ENCODE data around the gene PARK7.

DNA sequence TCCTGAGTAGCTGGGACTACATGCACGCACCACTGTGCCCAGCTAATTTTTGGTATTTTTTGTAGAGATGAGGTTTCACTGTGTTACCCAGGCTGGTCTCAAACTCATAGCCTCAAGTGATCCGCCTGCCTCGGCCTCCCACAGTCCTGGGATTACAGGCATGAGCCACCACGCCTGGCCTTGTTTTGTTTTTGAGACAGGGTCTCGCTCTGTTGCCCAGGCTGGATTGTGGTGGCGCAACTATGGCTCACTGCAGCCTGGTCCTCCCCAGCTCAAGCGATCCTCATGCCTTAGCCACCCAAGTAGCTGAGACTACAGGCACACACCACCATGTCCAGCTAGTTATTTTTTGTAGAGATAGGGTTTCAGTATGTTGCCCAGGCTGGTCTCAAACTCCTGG is 26.0 kb downstream of the PARK7 start:
- TF ChIP-seq, protein P1, sequence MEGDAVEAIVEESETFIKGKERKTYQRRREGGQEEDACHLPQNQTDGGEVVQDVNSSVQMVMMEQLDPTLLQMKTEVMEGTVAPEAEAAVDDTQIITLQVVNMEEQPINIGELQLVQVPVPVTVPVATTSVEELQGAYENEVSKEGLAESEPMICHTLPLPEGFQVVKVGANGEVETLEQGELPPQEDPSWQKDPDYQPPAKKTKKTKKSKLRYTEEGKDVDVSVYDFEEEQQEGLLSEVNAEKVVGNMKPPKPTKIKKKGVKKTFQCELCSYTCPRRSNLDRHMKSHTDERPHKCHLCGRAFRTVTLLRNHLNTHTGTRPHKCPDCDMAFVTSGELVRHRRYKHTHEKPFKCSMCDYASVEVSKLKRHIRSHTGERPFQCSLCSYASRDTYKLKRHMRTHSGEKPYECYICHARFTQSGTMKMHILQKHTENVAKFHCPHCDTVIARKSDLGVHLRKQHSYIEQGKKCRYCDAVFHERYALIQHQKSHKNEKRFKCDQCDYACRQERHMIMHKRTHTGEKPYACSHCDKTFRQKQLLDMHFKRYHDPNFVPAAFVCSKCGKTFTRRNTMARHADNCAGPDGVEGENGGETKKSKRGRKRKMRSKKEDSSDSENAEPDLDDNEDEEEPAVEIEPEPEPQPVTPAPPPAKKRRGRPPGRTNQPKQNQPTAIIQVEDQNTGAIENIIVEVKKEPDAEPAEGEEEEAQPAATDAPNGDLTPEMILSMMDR (conservative IDR thresholded peaks at IDR 0.05; ENCODE audit: low read depth, low read length), result no peak
- no peak for TF ChIP-seq EZH2 (IDR thresholded peaks at IDR 0.05; ENCODE audit: borderline replicate concordance, low read depth, low read length, poor library complexity, severe bottlenecking)
